K562 (cell line): ENCODE results near the gene MEF2D. TPM values are rescaled to one million over a fixed set of nuclear protein-coding genes. Genes with fewer than 3 reads are reported as not detected.

Source experiments
- POLR3A ChIP-seq: IDR thresholded peaks from 2 replicates; pipeline ENCODE4 v1.6.1; 2011; ENCODE audit warnings: borderline replicate concordance, mild to moderate bottlenecking, moderate library complexity; ENCODE audit not compliant: insufficient read length, insufficient read depth; ENCODE audit errors: extremely low read depth
- microRNA counts: library from miRNA; unstranded; fragments of <30 nt; microRNA quantifications from one replicate; lab custom pipeline; 2016
- microRNA-seq: library from miRNA; unstranded; fragments of <30 nt; microRNA quantifications from one replicate; pipeline ENCODE4, GENCODE V29; 2018; ENCODE audit warnings: borderline microRNAs expressed
- polyA plus RNA-seq, 8 experiments: library from polyadenylated mRNA; depleted of rRNA in 4 of 8; stranded (reverse) in 5 of 8; unstranded in 3 of 8; fragments of >200 nt; fragmentation: Nextera tagmentation in 2 of 8; fragmentation: Illumina TruSeq in 1 of 8; extraction: Ambion mirVana in 2 of 8; extraction: Trizol in 1 of 8; gene quantifications; 2 replicates each; pipeline versions ENCODE4 v1.2.1 to v1.2.3, GENCODE V29; 2011 to 2014; ENCODE audit warnings: inconsistent platforms in 1 of 8, missing spikeins in 1 of 8
- small RNA-seq: library from RNA; depleted of rRNA; stranded (forward); fragments of <200 nt; gene quantifications from one replicate; pipeline ENCODE3, GENCODE V24; 2014
- total RNA-seq, 7 experiments: library from RNA; depleted of rRNA in 6 of 7; stranded (reverse); fragments of >200 nt in 6 of 7; fragmentation: Illumina TruSeq in 2 of 7; extraction: Trizol in 2 of 7; gene quantifications; 2 replicates each; pipeline versions ENCODE4 v1.2.1 to v1.2.3, GENCODE V29; 2011 to 2021; ENCODE audit warnings: low replicate concordance in 1 of 7

MEF2D gene
- total and polyA plus RNA-seq, 9 of the 15 experiments (the other 6 are each of a cell fraction or from before 2014, with no cell fraction given): 0.10 to 19.5 (median 2.6) TPM

GRCh38 chr1:156414461-156415064 is 86.0 kb downstream of the MEF2D start (continued):
- TF ChIP-seq POLR3A: no peak

MicroRNAs within 50 kb of the gene (microRNA counts, 767-probe panel; counts per million panel counts)
- microRNA hsa-miR-9-5p (lab: Ali Mortazavi, UCI): 3,468 counts per million, percentile 76 among the panel's probes with 10 or more counts

Small RNA genes lying within 50 kb of the gene (microRNA-seq; reads per million reads assigned to microRNA genes)
- gene MIR9-1: not detected

Small RNA genes lying within 50 kb of the gene (small RNA-seq; reads per million reads assigned to genes)
- 0.11 reads per million for gene MIR9-1
- gene RF00019: not detected

Other genes starting within 250 kb of the MEF2D start
Only the 7 nearest of the 18 such genes appear.
- not detected in 2 replicates for gene RHBG, start 131.6 kb downstream of the MEF2D start, total RNA-seq (2014; rRNA removed)
- not detected in 2 replicates for gene RHBG, start 131.6 kb downstream of the MEF2D start, total RNA-seq (2014; rRNA removed; fragmentation: Illumina TruSeq; extraction: Trizol)
- not detected in 2 replicates for gene RHBG, start 131.6 kb downstream of the MEF2D start, total RNA-seq (2015; rRNA removed; fragmentation: Illumina TruSeq; extraction: Trizol)
- gene RHBG, start 131.6 kb downstream of the MEF2D start, total RNA-seq (2021): not detected in 2 replicates
- gene RHBG, start 131.6 kb downstream of the MEF2D start, polyA plus RNA-seq (2011; rRNA removed): not detected in 2 replicates
- not detected in 2 replicates for gene RHBG, start 131.6 kb downstream of the MEF2D start, polyA plus RNA-seq (2014; fragmentation: Illumina TruSeq; extraction: Trizol)
- not detected for gene RHBG, start 131.6 kb downstream of the MEF2D start, polyA plus RNA-seq (2014; fragmentation: Nextera tagmentation; extraction: Ambion mirVana)
- gene RHBG, start 131.6 kb downstream of the MEF2D start, polyA plus RNA-seq (2014; rRNA removed): not detected in 2 replicates
- gene IQGAP3, start 71.8 kb upstream of the MEF2D start, total RNA-seq (2014; rRNA removed): 10.5 and 14.4 TPM in 2 replicates
- 6.4 and 8.4 TPM in 2 replicates for gene IQGAP3, start 71.8 kb upstream of the MEF2D start, total RNA-seq (2014; rRNA removed; fragmentation: Illumina TruSeq; extraction: Trizol)
- gene IQGAP3, start 71.8 kb upstream of the MEF2D start, total RNA-seq (2015; rRNA removed; fragmentation: Illumina TruSeq; extraction: Trizol): 9.2 and 10.8 TPM in 2 replicates
- gene IQGAP3, start 71.8 kb upstream of the MEF2D start, total RNA-seq (2021): 14.1 and 16.6 TPM in 2 replicates
- gene IQGAP3, start 71.8 kb upstream of the MEF2D start, polyA plus RNA-seq (2011; rRNA removed): 14.1 and 32.1 TPM in 2 replicates
- 11.0 and 11.9 TPM in 2 replicates for gene IQGAP3, start 71.8 kb upstream of the MEF2D start, polyA plus RNA-seq (2014; fragmentation: Illumina TruSeq; extraction: Trizol)
- gene IQGAP3, start 71.8 kb upstream of the MEF2D start, polyA plus RNA-seq (2014; fragmentation: Nextera tagmentation; extraction: Ambion mirVana): 1 to 10 TPM; 1.4 TPM
- 10.5 and 16.5 TPM in 2 replicates for gene IQGAP3, start 71.8 kb upstream of the MEF2D start, polyA plus RNA-seq (2014; rRNA removed)
- not detected in 2 replicates for gene TTC24, start 78.9 kb upstream of the MEF2D start, total RNA-seq (2014; rRNA removed)
- gene TTC24, start 78.9 kb upstream of the MEF2D start, total RNA-seq (2014; rRNA removed; fragmentation: Illumina TruSeq; extraction: Trizol): not detected in 2 replicates
- gene TTC24, start 78.9 kb upstream of the MEF2D start, total RNA-seq (2015; rRNA removed; fragmentation: Illumina TruSeq; extraction: Trizol): not detected in 2 replicates
- gene TTC24, start 78.9 kb upstream of the MEF2D start, total RNA-seq (2021): not detected in 2 replicates
- not detected in 2 replicates for gene TTC24, start 78.9 kb upstream of the MEF2D start, polyA plus RNA-seq (2011; rRNA removed)
- not detected in 2 replicates for gene TTC24, start 78.9 kb upstream of the MEF2D start, polyA plus RNA-seq (2014; fragmentation: Illumina TruSeq; extraction: Trizol)
- gene TTC24, start 78.9 kb upstream of the MEF2D start, polyA plus RNA-seq (2014; fragmentation: Nextera tagmentation; extraction: Ambion mirVana): not detected
- gene TTC24, start 78.9 kb upstream of the MEF2D start, polyA plus RNA-seq (2014; rRNA removed): not detected in 2 replicates
- gene NAXE, start 91.0 kb upstream of the MEF2D start, total RNA-seq (2014; rRNA removed): 122 and 150 TPM in 2 replicates
- 76.6 and 99.9 TPM in 2 replicates for gene NAXE, start 91.0 kb upstream of the MEF2D start, total RNA-seq (2014; rRNA removed; fragmentation: Illumina TruSeq; extraction: Trizol)
- gene NAXE, start 91.0 kb upstream of the MEF2D start, total RNA-seq (2015; rRNA removed; fragmentation: Illumina TruSeq; extraction: Trizol): 90.0 and 93.1 TPM in 2 replicates
- gene NAXE, start 91.0 kb upstream of the MEF2D start, total RNA-seq (2021): 112 and 113 TPM in 2 replicates
- gene NAXE, start 91.0 kb upstream of the MEF2D start, polyA plus RNA-seq (2011; rRNA removed): 38.4 and 66.9 TPM in 2 replicates
- 136 and 137 TPM in 2 replicates for gene NAXE, start 91.0 kb upstream of the MEF2D start, polyA plus RNA-seq (2014; fragmentation: Illumina TruSeq; extraction: Trizol)
- 10 to 100 TPM; 27.3 to 38.2 TPM for gene NAXE, start 91.0 kb upstream of the MEF2D start, polyA plus RNA-seq (2014; fragmentation: Nextera tagmentation; extraction: Ambion mirVana)
- 77.2 and 85.8 TPM in 2 replicates for gene NAXE, start 91.0 kb upstream of the MEF2D start, polyA plus RNA-seq (2014; rRNA removed)
- gene GPATCH4, start 100.7 kb upstream of the MEF2D start, total RNA-seq (2014; rRNA removed): 43.7 and 47.5 TPM in 2 replicates
- gene GPATCH4, start 100.7 kb upstream of the MEF2D start, total RNA-seq (2014; rRNA removed; fragmentation: Illumina TruSeq; extraction: Trizol): 73.1 and 76.5 TPM in 2 replicates
- 75.8 and 79.5 TPM in 2 replicates for gene GPATCH4, start 100.7 kb upstream of the MEF2D start, total RNA-seq (2015; rRNA removed; fragmentation: Illumina TruSeq; extraction: Trizol)
- 45.8 and 51.4 TPM in 2 replicates for gene GPATCH4, start 100.7 kb upstream of the MEF2D start, total RNA-seq (2021)
- gene GPATCH4, start 100.7 kb upstream of the MEF2D start, polyA plus RNA-seq (2011; rRNA removed): 51.5 and 57.9 TPM in 2 replicates
- 94.7 and 105 TPM in 2 replicates for gene GPATCH4, start 100.7 kb upstream of the MEF2D start, polyA plus RNA-seq (2014; fragmentation: Illumina TruSeq; extraction: Trizol)
- 10 to 100 TPM; 82.1 to 90.8 TPM for gene GPATCH4, start 100.7 kb upstream of the MEF2D start, polyA plus RNA-seq (2014; fragmentation: Nextera tagmentation; extraction: Ambion mirVana)
- gene GPATCH4, start 100.7 kb upstream of the MEF2D start, polyA plus RNA-seq (2014; rRNA removed): 53.9 and 59.3 TPM in 2 replicates
- gene HAPLN2, start 118.6 kb upstream of the MEF2D start, total RNA-seq (2014; rRNA removed): 3.1 and 3.8 TPM in 2 replicates
- gene HAPLN2, start 118.6 kb upstream of the MEF2D start, total RNA-seq (2014; rRNA removed; fragmentation: Illumina TruSeq; extraction: Trizol): not detected in 2 replicates
- gene HAPLN2, start 118.6 kb upstream of the MEF2D start, total RNA-seq (2015; rRNA removed; fragmentation: Illumina TruSeq; extraction: Trizol): 0.14 and 0.19 TPM in 2 replicates
- gene HAPLN2, start 118.6 kb upstream of the MEF2D start, total RNA-seq (2021): 3.6 and 5.2 TPM in 2 replicates
- 0.39 and 0.76 TPM in 2 replicates for gene HAPLN2, start 118.6 kb upstream of the MEF2D start, polyA plus RNA-seq (2011; rRNA removed)
- 0.17 TPM in 1 of 2 replicates, not detected in the other for gene HAPLN2, start 118.6 kb upstream of the MEF2D start, polyA plus RNA-seq (2014; fragmentation: Illumina TruSeq; extraction: Trizol)
- not detected for gene HAPLN2, start 118.6 kb upstream of the MEF2D start, polyA plus RNA-seq (2014; fragmentation: Nextera tagmentation; extraction: Ambion mirVana)
- gene HAPLN2, start 118.6 kb upstream of the MEF2D start, polyA plus RNA-seq (2014; rRNA removed): 4.4 and 4.5 TPM in 2 replicates
- 0.12 TPM in 1 of 2 replicates, not detected in the other for gene BCAN, start 141.3 kb upstream of the MEF2D start, total RNA-seq (2014; rRNA removed)
- not detected in 2 replicates for gene BCAN, start 141.3 kb upstream of the MEF2D start, total RNA-seq (2014; rRNA removed; fragmentation: Illumina TruSeq; extraction: Trizol)
- gene BCAN, start 141.3 kb upstream of the MEF2D start, total RNA-seq (2015; rRNA removed; fragmentation: Illumina TruSeq; extraction: Trizol): 0.08 TPM in 1 of 2 replicates, not detected in the other
- gene BCAN, start 141.3 kb upstream of the MEF2D start, total RNA-seq (2021): 0.22 TPM in 1 of 2 replicates, not detected in the other
- 0.06 and 0.09 TPM in 2 replicates for gene BCAN, start 141.3 kb upstream of the MEF2D start, polyA plus RNA-seq (2011; rRNA removed)
- gene BCAN, start 141.3 kb upstream of the MEF2D start, polyA plus RNA-seq (2014; fragmentation: Illumina TruSeq; extraction: Trizol): 0.19 and 0.33 TPM in 2 replicates
- under 1 TPM in 1 of 2 experiments, not detected in 1; 0.04 TPM for gene BCAN, start 141.3 kb upstream of the MEF2D start, polyA plus RNA-seq (2014; fragmentation: Nextera tagmentation; extraction: Ambion mirVana)
- 0.22 and 0.23 TPM in 2 replicates for gene BCAN, start 141.3 kb upstream of the MEF2D start, polyA plus RNA-seq (2014; rRNA removed)